KBM-7 (cell line): Measurements from ENCODE around the gene CD63.
"Not testable (repeated sequence)": the region's sequence is repeated elsewhere in the genome, so short reads cannot be mapped to it uniquely, and the experiment has no call there.

ENCODE experiments used
- DNase-seq: peaks from one replicate; pipeline ENCODE4 v3.0.0-alpha.2; 2015
- in situ Hi-C: fragments of 300-500 bp; cut with MboI; formaldehyde crosslinking; loops from 2 replicates; pipeline ENCODE4 v1.14.3; 2020; ENCODE audit warnings: low sequenced_read_pairs, low pct_unique_long_range_greater_than_20kb, mixed read lengths

The CD63 gene, protein sequence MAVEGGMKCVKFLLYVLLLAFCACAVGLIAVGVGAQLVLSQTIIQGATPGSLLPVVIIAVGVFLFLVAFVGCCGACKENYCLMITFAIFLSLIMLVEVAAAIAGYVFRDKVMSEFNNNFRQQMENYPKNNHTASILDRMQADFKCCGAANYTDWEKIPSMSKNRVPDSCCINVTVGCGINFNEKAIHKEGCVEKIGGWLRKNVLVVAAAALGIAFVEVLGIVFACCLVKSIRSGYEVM

DNA sequence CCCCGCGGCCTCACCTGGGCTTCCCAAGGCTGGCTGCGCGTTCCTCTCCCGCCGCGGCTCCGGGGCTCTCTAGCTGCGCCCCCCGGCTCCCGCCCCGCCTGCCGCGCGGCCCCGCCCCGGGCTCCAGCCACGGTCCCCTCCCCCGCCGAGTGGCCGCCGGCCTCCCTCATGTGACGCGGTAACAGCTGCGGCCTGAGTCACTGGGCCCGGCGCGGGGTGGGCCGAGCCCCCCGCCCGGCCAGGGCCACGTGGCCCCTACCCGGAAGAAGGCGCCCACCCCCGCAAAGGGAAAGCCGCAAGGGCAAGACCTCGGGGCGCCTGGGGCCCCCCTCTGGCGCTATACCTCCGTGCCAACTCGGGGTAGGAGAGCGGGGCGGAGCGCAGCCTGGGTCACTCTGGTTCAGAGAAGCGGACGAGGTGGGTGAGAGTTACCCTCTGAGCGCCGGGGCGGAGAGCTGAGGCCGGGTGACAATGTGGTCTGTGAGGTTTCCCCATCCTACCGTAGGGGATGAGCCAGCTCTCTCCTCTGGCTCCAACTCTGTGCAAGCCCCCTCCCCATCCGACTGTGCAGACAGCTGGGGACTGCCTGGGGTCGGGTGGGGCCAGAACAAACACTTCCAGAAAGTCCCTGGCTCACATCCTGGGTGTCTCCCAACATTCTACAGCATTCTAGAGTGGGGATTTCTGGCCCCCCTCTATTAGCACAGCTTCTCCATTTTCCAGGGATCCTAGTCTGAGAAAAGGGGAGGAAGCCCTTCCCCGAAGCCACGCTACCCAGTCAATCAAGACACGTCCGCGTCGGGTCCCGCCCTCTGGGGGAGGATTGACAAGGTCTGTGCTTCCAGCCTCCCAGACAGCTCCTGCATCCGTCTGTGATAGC lies at the start of gene CD63:
CD63 (minus strand) TSS at position 71 of the 880 bp plus-strand sequence. CDS start 668 bp downstream, outside the sequence.
- in situ Hi-C loops: no loop called here
- DNase-seq: peak; percentile 91

DNA sequence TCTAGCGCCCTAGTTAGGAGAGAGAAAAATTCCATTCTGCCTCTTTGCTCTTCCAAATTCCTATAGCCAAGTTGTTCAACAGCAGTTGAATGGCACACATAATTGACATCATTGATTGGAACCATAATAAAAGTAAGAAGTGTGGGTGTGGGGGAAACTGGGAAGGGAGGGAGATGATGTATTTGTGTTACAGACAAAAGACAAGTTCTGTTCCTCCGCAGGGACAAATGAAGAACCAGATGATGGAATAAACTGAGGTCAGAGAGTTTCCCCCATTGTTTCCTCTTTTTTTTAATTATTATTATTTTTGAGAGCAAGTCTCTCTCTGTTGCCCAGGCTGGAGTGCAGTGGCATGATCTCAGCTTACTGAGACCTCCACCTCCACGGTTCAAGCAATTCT lies 49.0 kb upstream of the CD63 start:
- DNase-seq: no peak
- in situ Hi-C loops: no loop called here

DNA sequence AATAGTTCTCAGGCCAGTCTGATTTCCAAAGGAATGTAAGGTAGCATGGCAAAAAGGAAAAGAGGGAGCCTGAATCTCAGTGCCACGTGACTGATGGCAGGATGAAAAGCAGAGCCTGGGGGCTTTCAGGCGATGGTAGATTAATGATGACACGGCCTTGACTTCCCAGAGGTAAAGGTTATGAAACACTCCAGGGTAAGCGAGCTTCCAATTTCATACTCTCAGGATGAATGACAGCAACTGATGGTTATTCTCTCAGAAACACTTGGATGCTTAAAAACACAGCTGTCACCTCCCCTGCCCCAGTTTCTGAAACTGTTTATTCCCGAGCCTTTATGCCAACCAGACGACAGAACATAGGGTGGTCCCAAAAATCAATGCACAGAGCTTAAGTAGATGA lies 42.9 kb upstream of the CD63 start:
- in situ Hi-C loops: no loop called here
- DNase-seq: no peak

DNA sequence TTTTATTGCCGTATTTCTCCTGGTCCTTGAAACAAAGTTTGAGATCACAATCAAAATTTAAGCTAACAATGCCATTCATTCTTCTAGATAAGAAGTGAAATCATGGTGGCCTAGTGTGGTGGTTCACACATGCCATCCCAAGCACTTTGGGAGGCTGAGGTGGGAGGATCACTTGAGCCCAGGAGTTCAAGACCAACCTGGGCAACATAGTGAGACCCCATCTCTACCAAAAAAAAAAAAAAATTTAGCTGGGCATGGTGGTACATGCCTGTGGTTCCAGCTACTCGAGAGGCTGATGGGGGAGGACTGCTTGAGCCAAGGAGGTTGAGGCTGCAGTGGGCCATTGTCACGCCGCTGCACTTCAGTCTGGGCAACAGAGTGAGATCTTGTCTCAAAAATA lies 38.3 kb upstream of the CD63 start:
- in situ Hi-C loops: no loop called here
- no peak for DNase-seq

DNA sequence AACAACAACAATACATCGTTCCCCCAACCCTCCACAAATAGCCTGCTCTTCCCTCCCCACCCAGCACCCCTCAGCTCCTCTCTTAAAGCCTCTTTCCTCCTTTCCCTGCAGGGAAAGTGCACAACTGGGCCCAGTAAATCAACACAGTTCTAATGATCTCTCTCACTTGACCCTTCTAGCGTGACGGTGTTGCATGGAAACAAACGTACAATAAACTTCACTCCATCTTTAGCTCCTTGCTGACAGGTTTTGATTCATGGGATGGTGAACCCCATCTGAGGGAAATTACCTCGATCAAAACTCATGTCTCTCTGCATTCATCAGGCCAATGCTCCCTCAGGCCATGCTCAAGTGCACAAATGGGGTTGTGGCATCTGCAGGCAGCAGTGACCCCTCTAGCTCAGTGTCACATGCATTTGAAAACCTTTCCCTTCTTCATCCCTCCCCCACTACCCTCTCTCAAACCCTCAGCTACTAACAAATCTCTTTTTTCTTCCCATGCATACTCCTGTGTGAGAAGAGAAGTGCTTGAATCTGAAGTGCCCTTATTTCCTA lies 37.0 kb upstream of the CD63 start:
- DNase-seq: no peak
- in situ Hi-C loops: no loop called here

DNA sequence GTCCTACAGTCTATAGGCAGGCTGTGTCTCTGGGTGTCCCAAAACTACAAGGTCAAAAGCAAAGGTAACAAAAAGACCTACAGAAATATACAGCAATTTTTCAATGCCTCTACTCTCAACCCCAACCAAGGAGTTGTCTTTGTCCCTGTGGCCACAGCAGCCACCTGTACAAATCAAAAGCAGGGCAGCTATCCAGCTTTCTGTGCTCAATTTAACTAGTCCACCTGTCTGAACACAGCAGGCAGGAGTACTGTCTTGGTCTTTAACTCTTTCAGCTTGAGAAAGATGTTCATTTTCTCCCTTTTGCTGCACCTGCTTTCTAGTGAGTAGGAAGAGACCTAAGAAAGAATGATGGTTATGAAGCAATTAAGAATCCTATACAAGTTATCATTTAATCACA lies 33.8 kb upstream of the CD63 start:
- no peak for DNase-seq
- in situ Hi-C loops: no loop called here

DNA sequence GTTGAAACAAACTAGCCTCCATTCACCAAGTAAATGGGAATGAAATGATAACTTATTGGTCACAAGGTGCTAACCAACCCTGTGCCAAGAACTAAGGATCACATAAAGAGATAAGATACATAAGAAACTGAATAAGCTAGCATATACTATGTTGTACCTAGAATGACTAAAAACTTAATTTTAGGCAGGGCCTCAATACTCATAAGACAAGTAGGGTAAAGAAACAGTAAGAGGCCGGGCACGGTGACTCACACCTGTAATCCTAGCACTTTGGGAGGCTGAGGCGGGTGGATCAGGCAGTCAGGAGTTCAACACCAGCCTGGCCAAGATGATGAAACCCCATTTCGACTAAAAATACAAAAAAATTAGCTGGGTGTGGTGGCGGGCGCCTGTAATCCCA lies 31.9 kb upstream of the CD63 start:
- in situ Hi-C loops: no loop called here
- no peak for DNase-seq

DNA sequence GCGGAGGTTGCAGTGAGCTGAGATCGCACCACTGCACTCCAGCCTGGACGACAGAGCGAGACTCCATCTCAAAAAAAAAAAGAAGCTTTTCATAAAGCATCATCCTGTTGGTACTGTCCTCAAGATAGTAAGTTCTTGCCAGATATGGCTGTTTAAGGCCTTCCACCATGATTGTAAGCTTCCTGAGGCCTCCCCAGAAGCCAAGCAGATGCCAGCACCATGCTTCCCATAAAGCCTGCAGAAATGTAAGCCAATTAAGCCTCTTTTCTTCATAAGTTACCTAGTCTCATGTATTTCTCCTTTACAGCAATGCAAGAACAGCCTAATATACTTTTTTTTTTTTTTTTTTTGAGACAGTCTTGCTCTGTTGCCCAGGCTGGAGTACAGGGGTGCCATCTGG lies 29.8 kb upstream of the CD63 start:
- in situ Hi-C loops, DNase-seq: not testable (repeated sequence)

DNA sequence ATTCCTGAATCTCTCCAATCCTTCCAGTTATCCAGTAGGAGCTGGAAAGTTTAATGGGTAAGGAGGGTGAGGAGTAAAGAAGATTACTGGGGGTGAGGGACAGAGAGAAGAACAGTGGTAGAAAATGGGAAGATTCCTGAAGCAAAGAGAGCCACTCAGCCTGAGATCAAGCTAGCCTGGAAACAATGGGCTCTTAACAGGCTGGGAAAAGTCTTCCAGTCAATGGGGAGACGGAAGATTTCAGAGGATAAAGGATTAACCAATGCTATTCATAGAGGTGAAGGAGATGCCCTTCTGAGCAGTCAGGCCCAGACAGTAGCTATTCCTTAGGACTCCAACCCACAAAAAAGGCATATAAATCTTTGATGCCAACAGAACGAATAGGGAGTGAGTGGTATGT lies 28.9 kb upstream of the CD63 start:
- DNase-seq: no peak
- in situ Hi-C loops: no loop called here

DNA sequence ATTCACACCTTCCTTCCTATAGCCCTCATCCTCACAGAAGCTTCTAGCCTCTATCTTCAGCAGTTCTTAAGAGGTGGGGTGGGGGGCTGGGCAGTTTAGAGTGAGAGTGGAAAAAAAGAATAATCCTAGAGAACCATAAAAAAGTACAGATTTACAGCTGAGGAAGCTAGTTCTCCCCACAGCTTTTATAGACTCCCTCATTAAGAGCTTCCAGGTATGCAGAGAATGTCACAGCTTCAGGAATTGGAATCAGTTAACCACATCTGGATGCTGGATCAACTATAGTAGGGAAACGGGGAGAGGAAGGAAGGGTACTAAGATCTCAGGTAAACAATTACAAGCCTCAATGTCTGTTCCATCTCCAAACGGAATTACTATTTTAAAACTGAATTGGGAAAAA lies 26.4 kb upstream of the CD63 start:
- DNase-seq: no peak

DNA sequence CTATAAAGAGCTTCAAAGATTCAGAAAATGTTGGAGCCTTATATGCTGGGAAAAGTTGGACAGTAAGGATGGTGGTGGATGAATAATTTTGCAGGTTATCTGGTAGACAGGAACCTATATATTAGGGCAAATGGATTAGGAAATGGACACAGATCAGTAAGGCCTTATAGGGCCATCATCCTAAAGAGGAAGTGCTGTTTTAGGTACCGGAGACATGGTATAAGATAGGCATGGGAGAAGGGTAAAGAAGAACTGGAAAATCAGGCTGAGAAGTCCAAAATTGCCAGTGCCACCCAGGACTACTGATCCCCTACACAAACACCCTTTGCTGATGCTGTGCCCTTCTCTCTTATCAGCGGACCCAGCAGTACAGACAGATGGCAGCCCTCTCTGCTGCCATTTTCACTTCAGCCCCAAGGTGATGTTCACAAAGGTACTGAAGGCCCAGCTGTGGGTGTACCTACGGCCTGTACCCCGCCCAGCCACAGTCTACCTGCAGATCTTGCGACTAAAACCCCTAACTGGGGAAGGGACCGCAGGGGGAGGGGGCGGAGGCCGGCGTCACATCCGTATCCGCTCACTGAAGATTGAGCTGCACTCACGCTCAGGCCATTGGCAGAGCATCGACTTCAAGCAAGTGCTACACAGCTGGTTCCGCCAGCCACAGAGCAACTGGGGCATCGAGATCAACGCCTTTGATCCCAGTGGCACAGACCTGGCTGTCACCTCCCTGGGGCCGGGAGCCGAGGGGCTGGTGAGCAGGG lies 19.6 kb upstream of the CD63 start:
- in situ Hi-C loops: no loop called here
- DNase-seq: no peak

More for the DNA sequence above, 26.4 kb upstream of the CD63 start:
- in situ Hi-C loops: no loop called here

DNA sequence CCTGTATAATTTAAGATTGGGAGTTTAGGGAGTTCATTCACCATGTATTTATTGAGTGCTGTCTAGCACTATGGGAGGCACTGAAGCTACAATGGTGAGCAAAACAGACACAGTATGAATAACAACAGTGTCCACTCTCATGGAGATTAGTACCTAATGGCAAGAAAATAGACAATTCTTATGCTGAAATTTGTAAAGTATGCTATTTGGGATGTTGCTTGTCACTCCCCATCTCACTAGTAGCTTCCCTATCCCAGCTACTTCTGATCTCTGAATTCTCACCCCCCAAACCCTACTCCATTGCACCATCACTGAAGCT lies 18.1 kb upstream of the CD63 start:
- in situ Hi-C loops: no loop called here
- no peak for DNase-seq

DNA sequence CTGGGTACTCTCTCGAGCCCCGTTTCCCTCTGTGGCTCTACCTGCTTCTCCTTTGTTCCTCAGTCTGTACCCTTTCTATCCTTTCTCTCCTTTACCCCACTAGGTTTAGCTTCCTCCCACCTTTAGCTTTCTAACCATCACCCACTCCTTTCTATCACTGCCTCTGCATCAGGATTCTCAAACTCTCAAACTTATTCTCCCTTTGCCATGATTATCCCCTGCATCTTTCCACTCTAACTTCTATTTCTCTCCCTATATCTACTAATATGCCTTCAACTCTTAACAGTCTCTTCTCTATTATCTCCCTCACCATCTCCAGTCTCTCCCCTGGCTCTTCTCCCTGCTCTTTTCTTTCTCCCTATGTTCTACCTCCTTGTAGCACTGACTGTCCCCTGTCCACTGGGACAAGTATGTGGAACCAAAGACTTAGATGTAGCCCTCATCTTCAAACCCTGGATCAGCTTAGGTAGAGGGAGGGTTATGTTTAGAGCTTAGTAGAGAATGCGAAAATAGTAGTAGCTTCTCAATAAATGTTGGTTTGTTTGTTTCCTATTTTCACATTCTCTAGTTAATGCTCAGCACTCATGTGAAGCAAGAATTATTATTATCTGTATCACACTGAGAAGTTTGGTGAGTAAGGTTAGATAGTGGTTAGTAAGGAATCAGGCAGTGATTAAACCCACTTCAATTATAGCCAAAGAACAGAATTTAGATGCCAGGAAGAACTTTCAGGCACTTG lies 17.5 kb upstream of the CD63 start:
- in situ Hi-C loops: no loop called here
- no peak for DNase-seq

DNA sequence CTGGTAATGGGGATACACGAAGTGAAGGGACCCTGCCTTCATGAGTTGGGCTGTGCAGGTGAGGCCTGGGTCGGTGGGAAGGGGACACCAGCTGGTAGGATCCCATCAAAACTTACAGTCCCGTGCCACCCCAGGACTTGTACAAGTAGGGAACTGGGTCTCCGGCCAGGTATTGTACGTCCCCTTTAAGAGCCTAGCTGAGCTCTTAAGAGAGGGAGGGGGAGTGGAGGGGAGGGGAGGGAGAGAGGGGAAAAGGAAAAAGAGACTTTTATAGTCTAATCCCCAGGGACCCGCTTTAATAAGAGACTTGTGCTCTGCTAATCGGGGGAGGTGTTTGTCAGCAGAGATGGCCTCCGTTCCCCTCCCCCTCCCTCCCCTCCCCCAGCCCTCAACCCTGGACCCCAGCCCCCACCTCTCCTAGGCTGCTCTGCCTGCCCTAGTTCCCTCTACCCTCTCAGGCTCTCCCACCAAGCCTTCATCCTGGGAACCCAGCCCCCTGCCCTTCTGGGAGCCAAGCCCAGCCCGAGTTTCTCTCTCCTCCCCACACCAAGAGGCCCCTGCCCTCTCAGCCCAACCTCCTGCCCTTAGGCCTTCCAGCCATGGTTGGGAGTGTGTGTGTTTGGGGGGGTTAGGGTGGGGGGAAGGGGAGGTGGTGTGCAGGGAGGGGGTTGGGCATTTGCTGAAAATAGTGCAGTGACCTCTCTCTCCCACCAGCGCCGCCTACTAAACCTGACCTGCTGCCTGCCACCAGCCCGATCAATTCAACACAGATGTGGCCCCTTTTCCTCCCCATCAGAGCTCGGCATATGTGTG lies 16.8 kb upstream of the CD63 start:
- DNase-seq: peak; percentile 36
- in situ Hi-C loops: no loop called here

DNA sequence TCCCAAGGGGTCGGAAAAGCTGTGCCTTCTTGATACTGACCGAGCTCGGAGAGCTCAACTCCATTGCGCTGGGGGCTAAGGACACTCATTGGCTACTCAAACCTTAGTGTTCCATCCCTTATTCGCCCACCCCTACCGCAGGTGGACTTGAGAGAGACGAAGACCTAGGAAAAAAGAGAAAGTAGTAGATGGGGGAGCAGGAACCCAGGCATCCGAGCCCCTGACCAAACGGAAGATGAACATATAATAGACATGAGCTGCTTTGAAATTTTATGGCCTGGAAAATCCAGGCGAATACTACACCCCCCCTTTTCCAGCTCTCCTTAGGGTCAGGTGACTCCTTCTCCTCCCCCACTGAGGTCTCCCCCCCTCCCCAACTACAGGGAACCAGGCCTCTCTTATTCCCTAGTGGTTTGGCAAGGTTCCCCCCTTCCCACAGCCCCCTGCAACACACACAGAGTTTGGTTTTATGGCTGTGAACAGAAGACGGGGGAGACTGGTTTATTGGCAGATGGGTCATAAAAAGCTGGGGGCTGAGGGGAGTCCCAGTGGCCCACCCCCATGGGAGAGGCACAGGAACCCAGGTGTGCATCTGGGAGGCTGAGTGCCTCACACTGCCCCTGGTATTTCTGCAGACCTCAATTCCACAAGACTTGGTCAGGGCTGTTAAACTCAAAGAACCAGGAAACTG lies 15.7 kb upstream of the CD63 start:
- peak; percentile 49 for DNase-seq
- in situ Hi-C loops: no loop called here

DNA sequence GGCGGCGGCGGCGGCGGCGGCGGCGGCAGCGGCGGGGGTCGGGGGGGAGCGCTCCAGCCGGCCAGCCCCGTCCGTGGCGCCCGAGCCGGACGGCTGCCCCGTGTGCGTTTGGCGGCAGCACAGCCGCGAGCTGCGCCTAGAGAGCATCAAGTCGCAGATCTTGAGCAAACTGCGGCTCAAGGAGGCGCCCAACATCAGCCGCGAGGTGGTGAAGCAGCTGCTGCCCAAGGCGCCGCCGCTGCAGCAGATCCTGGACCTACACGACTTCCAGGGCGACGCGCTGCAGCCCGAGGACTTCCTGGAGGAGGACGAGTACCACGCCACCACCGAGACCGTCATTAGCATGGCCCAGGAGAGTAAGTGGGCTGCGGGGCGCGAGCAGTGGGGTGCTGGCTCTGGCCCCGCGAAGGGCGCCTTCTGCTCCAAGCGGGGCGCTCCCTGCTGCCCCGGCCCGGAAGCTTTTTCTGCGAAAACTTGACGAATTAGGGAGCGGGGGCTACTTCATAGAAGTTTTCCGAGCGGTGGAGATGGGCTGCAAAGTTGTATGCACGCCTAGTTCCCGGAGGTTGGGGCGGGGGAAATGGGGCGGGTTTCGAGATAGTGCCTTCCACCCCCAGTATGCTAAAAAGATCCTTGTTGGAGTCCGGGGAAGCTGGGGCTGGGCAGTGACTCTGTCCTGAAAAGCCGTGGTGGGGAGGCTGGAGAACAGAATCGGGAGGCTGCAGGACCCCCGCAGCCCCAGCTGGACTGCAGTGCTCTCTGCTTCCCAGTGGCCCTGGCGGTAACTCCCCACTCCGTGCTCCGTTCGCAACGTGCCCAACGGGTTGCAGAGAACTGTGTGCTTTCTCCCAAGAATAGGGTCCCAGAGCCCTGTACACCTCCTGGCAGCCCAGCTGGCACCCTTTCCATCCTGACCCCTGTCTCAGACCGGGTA lies 14.9 kb upstream of the CD63 start:
- peak; percentile 56 for DNase-seq
- in situ Hi-C loops: no loop called here
